GM18505 (cell line): ENCODE measurements around the gene ABHD5.
A peak's percentile ranks its signal among the peaks of the same experiment; 100 is the strongest.
"Not testable (repeated sequence)": the region's sequence is repeated elsewhere in the genome, so short reads cannot be mapped to it uniquely, and the experiment has no call there.

Experiments
- ATAC-seq: cut with Tn5 transposase; IDR thresholded peaks from one replicate; pipeline ENCODE4 v1.9.1; 2021; ENCODE audit not compliant: unreplicated experiment
- POLR2A ChIP-seq: IDR thresholded peaks from 4 replicates; pipeline ENCODE4 v1.6.1; 2011; ENCODE audit warnings: borderline replicate concordance; ENCODE audit not compliant: insufficient read depth, insufficient read length; ENCODE audit errors: extremely low read depth

ABHD5 gene

GRCh38 chr3:43674345-43675085 lies 16.2 kb upstream of the ABHD5 start:
- no peak for ATAC-seq
- TF ChIP-seq POLR2A, result no peak

GRCh38 chr3:43675593-43675992 lies 15.1 kb upstream of the ABHD5 start:
- no peak for ATAC-seq
- TF ChIP-seq POLR2A, result no peak

- no peak for ATAC-seq
- TF ChIP-seq POLR2A, result no peak
These were observed 14.3 kb upstream of the ABHD5 start for GRCh38 chr3:43676441-43676840.

GRCh38 chr3:43678375-43678774 lies 12.4 kb upstream of the ABHD5 start:
- ATAC-seq, result not testable (repeated sequence)

DNA sequence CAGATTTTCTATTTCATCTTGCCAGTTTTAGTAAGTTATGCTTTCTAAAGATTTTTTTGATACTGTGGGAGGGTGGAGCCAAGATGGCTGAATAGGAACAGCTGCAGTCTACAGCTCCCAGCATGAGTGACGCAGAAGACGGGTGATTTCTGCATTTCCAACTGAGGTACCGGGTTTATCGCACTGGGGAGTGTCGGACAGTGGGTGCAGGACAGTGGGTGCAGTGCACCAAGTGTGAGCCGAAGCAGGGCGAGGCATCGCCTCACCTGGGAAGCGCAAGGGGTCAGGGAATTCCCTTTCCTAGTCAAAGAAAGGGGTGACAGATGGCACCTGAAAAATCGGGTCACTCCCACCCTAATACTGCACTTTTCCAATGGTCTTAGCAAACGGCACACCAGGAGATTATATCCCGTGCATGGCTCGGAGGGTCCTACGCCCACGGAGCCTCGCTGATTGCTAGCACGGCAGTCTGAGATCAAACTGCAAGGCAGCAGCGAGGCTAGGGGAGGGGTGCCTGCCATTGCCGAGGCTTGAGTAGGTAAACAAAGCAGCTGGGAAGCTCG lies 11.8 kb upstream of the ABHD5 start:
- ATAC-seq, result not testable (repeated sequence)

DNA sequence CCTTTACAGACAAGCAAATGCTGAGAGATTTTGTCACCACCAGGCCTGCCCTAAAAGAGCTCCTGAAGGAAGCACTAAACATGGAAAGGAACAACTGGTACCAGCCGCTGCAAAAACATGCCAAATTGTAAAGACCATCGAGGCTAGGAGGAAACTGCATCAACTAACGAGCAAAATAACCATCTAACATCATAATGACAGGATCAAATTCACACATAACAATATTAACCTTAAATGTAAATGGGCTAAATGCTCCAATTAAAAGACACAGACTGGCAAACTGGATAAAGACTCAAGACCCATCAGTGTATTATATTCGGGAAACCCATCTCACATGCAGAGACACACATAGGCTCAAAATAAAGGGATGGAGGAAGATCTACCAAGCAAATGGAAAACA lies 9.9 kb upstream of the ABHD5 start:
- ATAC-seq, result not testable (repeated sequence)

GRCh38 chr3:43684944-43685343 lies 5.8 kb upstream of the ABHD5 start:
- TF ChIP-seq POLR2A, result no peak
- no peak for ATAC-seq

DNA sequence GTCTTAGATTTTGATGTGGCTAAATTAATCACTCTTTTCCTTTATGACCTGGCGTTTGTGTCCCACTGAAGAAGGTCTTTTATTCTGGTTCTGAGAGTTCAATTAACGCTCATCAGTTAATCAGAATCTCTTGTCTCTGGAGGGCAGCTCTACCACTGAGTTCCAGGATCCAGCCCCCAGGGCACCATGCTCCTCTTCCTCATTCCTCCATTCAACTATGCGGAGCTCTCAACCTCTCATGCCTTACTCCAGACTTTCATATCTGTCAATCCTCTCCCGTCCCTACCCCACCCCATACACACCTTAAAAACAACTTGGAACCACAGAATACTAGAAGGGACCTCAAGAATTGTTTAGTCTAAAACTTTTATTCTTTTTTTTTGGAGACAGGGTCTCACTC lies 4.8 kb upstream of the ABHD5 start:
- ATAC-seq, result no peak
- no peak for TF ChIP-seq POLR2A

GRCh38 chr3:43686333-43686699 lies 4.4 kb upstream of the ABHD5 start:
- ATAC-seq, result no peak
- TF ChIP-seq POLR2A, result no peak

DNA sequence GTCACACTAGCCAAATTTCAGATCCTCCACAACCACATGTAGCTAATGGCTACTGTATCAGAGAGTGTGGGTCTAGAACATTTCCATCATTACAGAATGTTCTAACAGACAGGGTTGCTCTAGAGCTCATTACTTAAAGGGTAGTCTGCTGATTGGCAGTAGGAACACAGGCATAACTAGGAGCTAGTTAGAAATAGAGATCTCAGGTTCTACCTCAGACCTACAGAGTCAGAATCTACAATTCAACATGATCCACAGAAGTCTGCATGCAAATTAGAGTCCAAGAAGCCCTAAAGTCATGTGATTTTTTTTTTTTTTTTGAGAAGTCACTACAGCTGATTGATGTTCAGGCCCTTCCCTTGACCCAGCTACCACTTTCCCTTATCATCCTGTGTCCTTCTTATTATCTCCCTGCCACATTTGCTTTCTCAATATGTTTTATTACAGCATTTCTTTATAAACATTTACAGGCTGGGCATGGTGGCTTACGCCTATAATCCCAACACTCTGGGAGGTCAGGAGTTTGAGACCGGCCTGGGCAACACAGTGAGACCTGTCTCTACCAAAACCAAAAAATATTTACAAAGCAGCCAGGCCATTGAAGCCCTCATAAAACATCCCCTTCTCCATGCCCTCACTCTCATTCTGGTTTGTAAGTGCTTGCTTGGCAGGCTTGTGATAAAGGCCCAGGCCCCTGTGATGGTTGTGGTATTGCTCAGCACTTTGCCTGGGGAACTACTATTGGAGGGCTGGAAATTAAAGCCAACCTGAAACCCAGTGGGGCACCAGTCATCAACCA lies 3.8 kb upstream of the ABHD5 start:
- no peak for TF ChIP-seq POLR2A
- no peak for ATAC-seq

DNA sequence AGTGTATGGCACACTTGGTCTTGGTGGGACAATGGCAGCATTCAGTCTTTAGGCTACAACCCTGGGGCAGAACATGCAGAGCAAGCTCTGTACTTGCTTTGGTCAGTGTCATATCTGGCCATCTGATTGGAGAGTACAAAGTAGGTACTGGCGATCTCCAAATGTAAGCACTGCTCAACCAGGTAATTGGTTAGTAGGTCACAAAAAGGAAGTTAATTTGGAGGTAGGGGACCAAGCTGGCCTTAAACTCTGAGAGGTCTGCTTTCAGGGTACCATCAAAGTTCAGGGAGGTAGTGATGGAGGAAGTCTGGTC lies 3.3 kb upstream of the ABHD5 start:
- no peak for ATAC-seq
- TF ChIP-seq POLR2A, result no peak

DNA sequence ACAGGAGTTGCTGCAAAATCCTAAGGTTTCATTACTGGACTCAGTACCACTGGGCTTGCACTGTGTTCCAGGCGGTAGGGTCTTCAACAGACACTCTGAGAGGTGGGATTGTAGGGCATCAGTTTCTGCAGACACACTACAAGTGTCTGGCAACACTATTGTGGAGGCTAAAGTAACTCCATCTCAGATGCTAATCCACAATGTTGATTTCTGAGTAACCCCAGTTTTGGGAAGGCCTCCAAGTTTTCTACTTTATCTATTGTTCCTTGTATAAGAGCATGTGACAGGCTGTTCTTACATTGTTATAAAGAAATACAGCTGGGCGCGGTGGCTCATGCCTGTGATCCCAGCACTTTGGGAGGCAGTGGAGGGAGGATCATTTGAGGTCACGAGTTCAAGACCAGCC lies 2.5 kb upstream of the ABHD5 start:
- ATAC-seq, result no peak
- TF ChIP-seq POLR2A, result no peak

DNA sequence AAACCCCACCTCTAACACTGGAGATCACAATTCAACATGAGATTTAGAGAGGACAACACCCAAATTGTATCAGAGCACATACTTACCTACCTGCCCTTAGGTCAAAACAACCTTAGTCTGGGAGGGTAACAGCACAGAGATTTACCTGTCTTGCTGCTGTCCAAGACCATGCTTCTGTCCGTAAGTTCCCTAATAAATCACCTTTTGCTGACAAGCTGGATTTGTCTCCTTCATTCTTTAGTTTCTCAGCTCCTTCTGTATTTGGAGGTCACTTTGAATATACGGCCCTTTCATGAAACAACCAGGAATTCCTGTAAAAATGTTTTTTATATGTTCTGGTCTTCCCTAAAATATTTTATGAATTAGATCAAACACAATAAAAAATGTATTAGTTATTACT lies 1.6 kb upstream of the ABHD5 start:
- no peak for TF ChIP-seq POLR2A
- ATAC-seq, result no peak

- no peak for TF ChIP-seq POLR2A
- no peak for ATAC-seq
These were observed 855 bp upstream of the ABHD5 start for GRCh38 chr3:43689766-43690399.

- peak; percentile 39 for ATAC-seq
- no peak for TF ChIP-seq POLR2A
These were observed 620 bp downstream of the ABHD5 start for GRCh38 chr3:43691120-43691995.
